WTC11 (cell line): ENCODE results near the gene GATA2.

Experiments used
- NFYB ChIP-seq: sonication (generic); formaldehyde crosslinking; conservative IDR thresholded peaks from 2 replicates; pipeline ENCODE4 v1.8.0; 2022; ENCODE audit warnings: low read depth, missing genetic modification reagents
- SP1 ChIP-seq: sonication (generic); formaldehyde crosslinking; conservative IDR thresholded peaks from 2 replicates; pipeline ENCODE4 v1.8.1; 2022; ENCODE audit warnings: missing genetic modification reagents
- TF ChIP-seq, protein P1 (sequence below): fragments of 200-600 bp; IDR thresholded peaks from 2 replicates; pipeline ENCODE4 v1.8.0; 2022; ENCODE audit warnings: antibody characterized with exemption
- TF ChIP-seq, protein P2 (sequence below): sonication (generic); formaldehyde crosslinking; conservative IDR thresholded peaks from 2 replicates; pipeline ENCODE4 v1.8.1; 2023; ENCODE audit warnings: mild to moderate bottlenecking, low read depth, missing genetic modification reagents, moderate library complexity

DNA sequence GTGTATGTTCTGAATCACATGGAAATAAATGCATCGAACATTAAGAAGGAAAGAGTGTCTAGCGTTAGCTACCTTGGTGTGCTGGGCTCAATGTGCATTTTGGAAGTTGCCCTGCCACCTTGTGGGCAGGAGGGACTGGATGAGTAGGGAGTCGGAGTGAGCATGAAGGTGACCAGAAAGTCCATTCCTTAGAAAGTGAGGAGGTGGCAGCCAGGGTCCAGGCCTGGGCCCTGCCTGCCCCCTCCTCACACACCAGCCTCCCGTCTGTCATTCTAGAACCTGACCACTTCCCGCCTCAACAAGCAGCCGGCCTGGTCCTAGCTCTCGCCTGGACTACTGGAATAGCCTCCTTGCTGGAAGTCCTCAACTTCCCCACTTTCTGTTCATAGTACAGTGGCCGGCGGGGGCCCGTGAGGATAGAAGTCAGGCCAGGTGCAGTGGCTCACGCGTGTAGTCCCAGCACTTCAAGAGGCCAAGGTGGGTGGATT is 10.2 kb upstream of the GATA2 start:
- TF ChIP-seq, protein P1, sequence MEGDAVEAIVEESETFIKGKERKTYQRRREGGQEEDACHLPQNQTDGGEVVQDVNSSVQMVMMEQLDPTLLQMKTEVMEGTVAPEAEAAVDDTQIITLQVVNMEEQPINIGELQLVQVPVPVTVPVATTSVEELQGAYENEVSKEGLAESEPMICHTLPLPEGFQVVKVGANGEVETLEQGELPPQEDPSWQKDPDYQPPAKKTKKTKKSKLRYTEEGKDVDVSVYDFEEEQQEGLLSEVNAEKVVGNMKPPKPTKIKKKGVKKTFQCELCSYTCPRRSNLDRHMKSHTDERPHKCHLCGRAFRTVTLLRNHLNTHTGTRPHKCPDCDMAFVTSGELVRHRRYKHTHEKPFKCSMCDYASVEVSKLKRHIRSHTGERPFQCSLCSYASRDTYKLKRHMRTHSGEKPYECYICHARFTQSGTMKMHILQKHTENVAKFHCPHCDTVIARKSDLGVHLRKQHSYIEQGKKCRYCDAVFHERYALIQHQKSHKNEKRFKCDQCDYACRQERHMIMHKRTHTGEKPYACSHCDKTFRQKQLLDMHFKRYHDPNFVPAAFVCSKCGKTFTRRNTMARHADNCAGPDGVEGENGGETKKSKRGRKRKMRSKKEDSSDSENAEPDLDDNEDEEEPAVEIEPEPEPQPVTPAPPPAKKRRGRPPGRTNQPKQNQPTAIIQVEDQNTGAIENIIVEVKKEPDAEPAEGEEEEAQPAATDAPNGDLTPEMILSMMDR: no peak
- no peak for TF ChIP-seq SP1 (CRISPR knock-in tag)
- TF ChIP-seq, protein P2, sequence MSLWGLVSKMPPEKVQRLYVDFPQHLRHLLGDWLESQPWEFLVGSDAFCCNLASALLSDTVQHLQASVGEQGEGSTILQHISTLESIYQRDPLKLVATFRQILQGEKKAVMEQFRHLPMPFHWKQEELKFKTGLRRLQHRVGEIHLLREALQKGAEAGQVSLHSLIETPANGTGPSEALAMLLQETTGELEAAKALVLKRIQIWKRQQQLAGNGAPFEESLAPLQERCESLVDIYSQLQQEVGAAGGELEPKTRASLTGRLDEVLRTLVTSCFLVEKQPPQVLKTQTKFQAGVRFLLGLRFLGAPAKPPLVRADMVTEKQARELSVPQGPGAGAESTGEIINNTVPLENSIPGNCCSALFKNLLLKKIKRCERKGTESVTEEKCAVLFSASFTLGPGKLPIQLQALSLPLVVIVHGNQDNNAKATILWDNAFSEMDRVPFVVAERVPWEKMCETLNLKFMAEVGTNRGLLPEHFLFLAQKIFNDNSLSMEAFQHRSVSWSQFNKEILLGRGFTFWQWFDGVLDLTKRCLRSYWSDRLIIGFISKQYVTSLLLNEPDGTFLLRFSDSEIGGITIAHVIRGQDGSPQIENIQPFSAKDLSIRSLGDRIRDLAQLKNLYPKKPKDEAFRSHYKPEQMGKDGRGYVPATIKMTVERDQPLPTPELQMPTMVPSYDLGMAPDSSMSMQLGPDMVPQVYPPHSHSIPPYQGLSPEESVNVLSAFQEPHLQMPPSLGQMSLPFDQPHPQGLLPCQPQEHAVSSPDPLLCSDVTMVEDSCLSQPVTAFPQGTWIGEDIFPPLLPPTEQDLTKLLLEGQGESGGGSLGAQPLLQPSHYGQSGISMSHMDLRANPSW (CRISPR knock-in tag): no peak
- no peak for TF ChIP-seq NFYB
